GM21447 (cell line): Measurements from ENCODE around the gene PRND.
"Not testable (repeated sequence)": the region's sequence is repeated elsewhere in the genome, so short reads cannot be mapped to it uniquely, and the experiment has no call there.

Experiments used
- ATAC-seq: cut with Tn5 transposase; IDR thresholded peaks from one replicate; pipeline ENCODE4 v1.9.1; 2021; ENCODE audit not compliant: unreplicated experiment

The PRND gene

GRCh38 chr20:4708036-4708435 is 13.7 kb upstream of the PRND start:
- no peak for ATAC-seq

DNA sequence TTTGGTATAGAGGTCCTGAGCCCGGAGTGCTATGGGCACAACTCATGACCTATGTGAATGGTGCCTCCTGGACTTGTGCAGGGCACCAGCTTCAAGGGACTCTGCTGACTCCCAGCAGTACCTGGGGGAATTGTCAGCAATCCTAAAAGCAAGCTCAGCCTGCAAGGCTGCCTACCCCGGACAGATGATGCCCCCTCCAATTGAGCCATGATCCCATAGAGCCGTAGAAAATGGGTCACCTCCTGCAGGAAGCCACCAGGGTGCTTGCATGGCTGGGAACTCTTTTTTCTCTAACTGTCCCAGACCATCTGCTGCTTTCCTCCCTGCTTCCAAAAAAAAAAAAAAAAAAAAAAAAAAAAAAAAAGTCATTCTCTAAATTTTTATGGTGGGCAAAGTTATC is 12.9 kb upstream of the PRND start:
- no peak for ATAC-seq

DNA sequence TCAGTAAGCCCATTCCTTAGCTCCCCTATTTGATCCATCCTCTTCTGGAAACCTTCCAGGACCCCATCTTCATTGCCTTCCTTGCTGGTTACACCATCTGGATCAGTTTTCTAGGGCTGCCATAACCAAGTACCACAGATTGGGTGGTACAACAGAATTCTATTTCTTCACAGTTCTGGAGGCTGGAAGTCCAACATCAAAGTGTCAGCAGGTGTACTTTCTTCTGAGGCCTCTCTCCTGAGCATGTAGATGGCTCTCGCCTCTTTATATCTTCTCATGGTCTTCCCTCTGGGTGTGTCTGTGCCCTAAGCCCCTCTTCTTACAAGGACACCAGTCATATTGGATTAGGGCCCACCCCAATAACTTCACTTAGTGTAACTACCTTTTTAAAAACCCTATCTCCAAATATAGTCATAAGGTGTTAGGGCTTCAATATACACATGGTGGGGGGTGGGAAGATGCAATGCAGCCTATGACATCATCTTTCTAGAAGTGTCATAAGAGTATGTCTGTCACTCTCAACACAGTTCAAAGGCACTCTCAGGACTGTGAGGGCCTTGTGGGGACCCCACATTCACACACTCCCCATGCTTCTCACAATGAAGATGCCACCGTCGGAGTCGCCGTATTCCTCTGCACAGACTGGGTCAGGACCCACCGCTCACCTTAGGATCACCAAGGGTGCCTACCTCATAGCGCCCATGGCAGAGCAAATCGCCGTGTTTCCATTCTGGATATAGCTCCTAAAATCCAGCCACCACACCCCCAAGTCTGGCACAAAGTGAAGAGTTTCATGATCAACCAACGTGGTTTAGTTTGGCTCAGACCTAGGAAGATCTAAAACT is 12.2 kb upstream of the PRND start:
- no peak for ATAC-seq

- ATAC-seq, result no peak
Measured at GRCh38 chr20:4710106-4710475, 11.6 kb upstream of the PRND start.

GRCh38 chr20:4711511-4711910 is 10.2 kb upstream of the PRND start:
- no peak for ATAC-seq

DNA sequence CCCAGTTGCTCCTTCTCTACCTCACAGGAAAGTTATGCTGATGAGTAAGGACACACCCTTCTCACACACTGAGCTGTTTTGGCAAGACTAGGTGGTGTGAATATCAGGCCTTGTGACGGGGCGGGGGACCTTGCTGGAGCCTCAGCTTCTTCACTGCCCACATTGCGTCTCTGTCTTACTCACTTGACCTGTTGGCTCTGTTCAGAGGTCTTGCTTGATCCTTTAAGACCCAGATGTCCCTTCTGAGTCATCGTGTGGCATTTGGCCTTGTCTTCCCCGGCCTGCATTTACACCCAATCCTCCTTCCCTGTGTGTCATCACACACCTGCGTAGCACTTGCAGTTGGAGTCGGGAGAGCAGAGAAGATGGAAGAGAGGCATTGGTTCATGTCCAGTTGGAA is 8.3 kb upstream of the PRND start:
- ATAC-seq, result no peak

DNA sequence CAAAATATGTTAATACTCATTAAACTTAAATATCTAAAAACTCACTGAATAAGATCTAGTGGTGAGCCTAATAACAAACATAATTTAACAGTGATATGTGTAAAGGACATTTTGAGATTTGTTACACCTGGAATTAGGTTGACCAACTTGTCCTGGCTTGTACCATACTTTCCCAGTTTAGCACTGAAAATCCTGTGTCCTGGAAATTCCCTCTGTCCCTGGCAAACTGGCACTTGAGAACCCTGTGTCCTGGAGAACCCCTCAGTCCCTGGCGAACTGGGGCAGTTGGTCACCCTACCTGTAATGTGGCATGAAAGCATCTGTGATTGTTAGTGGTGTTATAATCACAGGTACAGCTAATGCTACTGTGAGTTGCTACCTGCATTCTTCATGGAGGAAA is 6.9 kb upstream of the PRND start:
- no peak for ATAC-seq

- ATAC-seq, result no peak
Measured at GRCh38 chr20:4717816-4718570, 3.7 kb upstream of the PRND start.

DNA sequence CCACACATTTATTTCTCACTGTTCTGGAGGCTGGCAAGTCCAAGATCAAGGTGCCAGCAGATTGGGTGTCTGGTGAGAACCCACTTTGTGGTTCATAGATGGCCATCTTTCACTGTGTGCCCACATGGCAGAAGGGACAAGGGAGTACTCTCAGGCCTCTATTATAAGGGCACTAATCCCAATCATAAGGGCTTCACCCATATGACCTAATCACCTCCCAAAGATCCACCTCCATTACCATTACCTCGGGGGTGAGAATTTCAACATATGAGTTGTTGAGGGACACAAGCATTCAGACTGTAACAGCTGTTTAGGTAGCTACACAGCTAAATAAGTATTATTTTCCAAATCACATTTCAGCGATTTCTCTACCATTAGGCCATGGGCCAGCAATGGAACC is 2.5 kb upstream of the PRND start:
- no peak for ATAC-seq

DNA sequence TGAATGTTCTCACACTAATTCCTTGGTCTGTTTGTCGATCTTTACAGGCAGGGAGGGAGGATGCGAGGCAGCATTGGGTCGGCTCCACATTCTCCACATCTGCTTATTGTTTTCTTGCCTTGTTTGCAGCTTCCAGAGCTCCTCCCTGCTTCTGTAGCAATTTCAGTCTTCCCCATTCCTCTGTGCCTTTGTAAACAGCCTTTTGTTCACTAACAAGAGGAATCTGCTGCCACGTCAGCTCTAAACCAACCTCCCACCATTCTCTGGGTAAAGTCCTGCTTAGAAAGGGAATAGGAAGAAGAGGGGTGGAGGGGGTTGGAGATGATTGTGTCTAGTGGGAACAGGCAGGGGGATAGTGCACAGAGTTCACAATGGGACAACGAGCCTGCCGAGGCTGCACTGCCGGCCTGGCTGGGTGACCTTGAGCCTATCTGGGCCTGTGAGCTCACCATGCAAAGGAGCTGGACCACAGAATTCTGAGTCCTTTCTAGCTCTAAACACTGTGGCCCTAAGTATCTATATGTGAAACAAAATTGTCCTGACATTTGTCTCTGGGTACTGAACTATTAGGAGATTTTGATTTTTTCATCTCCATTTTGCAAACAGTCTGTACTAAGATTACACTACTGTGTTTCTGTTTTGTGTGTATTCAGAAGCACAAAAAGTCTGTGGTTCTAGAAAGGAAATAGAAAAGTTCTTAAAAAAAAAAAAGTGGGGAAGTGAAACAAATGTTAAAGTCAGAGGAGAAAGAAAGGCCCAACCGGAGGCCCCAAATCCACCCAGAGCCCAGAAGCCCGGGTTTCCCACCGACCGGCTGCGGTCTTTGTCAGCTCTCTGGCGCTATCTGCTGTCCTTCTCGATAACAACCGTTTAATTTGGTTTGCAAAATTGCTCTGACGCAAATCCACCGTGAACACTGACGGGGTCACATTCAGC is 1.4 kb upstream of the PRND start:
- peak; percentile 92 for ATAC-seq

- ATAC-seq, result no peak
Measured at GRCh38 chr20:4720977-4721349, 746 bp upstream of the PRND start.

GRCh38 chr20:4722571-4722970 is 862 bp downstream of the PRND start:
- no peak for ATAC-seq

- no peak for ATAC-seq
Measured at GRCh38 chr20:4722993-4723392, 1.3 kb downstream of the PRND start.

DNA sequence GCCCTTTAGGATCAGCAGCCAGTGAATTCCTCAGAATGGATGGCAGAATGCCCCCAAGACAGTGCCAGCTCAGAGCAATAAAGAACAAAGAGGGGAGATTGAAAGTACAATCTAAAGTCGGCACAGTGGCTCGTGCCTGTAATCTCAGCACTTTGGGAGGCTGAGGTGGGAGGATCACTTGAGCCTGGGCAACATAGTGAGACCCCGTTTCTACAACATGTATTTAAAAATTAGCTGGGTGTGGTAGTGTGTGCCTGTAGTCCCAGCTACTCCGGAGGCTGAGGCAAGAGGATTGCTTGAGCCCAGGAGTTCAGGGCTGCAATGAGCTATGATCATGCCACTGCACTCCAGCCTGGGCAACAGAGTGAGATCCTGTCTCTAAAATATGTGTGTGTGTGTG is 1.8 kb downstream of the PRND start:
- ATAC-seq, result not testable (repeated sequence)

DNA sequence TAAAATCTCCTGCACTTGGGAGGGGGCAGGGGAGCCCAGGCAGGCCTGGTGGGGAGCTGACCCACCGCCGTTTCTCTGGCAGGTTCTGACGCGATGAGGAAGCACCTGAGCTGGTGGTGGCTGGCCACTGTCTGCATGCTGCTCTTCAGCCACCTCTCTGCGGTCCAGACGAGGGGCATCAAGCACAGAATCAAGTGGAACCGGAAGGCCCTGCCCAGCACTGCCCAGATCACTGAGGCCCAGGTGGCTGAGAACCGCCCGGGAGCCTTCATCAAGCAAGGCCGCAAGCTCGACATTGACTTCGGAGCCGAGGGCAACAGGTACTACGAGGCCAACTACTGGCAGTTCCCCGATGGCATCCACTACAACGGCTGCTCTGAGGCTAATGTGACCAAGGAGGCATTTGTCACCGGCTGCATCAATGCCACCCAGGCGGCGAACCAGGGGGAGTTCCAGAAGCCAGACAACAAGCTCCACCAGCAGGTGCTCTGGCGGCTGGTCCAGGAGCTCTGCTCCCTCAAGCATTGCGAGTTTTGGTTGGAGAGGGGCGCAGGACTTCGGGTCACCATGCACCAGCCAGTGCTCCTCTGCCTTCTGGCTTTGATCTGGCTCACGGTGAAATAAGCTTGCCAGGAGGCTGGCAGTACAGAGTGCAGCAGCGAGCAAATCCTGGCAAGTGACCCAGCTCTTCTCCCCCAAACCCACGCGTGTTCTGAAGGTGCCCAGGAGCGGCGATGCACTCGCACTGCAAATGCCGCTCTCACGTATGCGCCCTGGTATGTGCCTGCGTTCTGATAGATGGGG is 3.0 kb downstream of the PRND start:
- ATAC-seq, result no peak

- no peak for ATAC-seq
Measured at GRCh38 chr20:4725263-4725550, 3.5 kb downstream of the PRND start.

DNA sequence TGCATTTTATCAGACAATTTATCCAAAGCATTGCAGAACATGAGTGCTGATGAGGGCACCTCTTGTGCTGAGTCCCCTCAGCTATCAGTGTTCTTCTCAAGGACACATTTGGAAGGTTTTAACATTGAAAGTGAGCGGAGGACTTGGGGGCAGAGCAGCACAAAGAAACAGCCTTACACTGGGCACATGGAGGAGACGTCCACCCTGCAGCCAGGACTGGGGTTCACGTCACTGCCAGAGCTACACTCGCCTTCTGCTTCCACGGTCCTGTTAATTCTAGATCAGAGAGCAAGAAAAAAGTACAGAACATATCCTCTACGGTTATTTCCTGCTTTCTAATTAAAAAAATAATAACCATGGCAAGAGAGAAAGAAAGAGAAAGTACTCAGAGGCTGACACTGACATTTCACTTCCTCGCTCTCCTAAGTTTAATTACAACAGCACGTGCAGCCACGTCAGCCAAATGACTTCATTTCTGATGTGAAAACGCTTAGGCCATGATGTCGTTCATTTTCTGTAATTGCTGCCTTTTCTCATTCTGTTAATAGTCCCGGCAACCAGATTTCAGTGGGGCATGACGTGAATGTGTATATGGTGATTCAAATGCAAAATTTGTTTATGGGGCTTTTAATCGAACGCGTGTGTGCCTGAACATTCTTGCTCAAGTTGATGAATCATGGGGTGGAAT is 5.1 kb downstream of the PRND start:
- no peak for ATAC-seq

GRCh38 chr20:4728120-4728760 is 6.5 kb downstream of the PRND start:
- ATAC-seq, result no peak

DNA sequence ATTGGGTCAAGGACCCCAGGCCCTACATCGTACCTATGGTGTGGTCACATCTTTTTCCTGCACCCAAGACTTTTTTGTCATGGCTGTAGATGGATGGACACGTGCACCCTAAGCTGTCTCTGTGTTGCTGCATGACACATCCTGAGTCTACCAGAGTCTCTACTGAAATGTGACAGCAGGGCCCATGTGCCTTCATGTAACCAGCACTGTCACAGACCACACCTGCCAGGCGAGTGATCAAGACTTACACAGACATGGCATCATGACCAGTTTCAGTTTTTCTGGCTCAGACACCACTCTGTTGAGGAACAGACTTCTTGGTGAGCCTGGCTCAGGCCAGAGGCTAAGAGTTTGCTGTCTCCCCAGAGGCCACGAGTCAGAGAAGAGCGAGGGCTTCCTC is 7.6 kb downstream of the PRND start:
- no peak for ATAC-seq

DNA sequence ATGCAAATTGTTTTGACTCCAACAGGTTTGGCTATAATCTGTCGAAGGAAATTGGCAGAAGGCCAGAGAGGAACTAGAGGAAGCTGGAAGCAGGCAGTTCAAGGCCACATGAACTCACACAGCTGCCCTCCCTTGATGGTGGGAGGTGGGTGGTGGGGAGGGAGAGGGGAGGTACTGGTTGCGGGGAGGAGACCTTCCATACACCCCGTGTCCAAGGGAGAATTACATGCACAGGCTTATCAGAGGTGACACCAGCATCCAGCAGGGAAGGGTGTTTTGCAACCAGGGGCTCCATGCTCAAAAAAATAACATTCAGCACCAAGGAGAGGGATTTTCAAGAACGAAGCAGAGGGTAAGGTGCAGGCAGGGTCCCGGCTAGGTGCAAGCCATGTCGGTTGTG is 9.1 kb downstream of the PRND start:
- ATAC-seq, result no peak
